ENCODE measurements around the gene THRB.

The THRB gene

GRCh38 chr3:24272408-24272807 lies 222.2 kb downstream of the THRB start:
- no peak for DNase-seq (ENCODE audit: low spot score)

GRCh38 chr3:24271228-24271627 lies 223.4 kb downstream of the THRB start:
- DNase-seq (ENCODE audit: low spot score), result no peak

GRCh38 chr3:24270744-24271143 lies 223.9 kb downstream of the THRB start:
- DNase-seq (ENCODE audit: low spot score), result no peak

- DNase-seq (ENCODE audit: low spot score), result peak; percentile 9
Observed at GRCh38 chr3:24270204-24270691, 224.4 kb downstream of the THRB start.

GRCh38 chr3:24264748-24265158 lies 229.9 kb downstream of the THRB start:
- peak; percentile 18 for DNase-seq (ENCODE audit: low spot score)

GRCh38 chr3:24264011-24264410 lies 230.6 kb downstream of the THRB start:
- DNase-seq (ENCODE audit: low spot score), result no peak

GRCh38 chr3:24263069-24263668 lies 231.5 kb downstream of the THRB start:
- DNase-seq (ENCODE audit: low spot score), result no peak

GRCh38 chr3:24261521-24261920 lies 233.1 kb downstream of the THRB start:
- DNase-seq (ENCODE audit: low spot score), result no peak

GRCh38 chr3:24259901-24260512 lies 234.6 kb downstream of the THRB start:
- DNase-seq (ENCODE audit: low spot score), result no peak

GRCh38 chr3:24258727-24259600 lies 235.7 kb downstream of the THRB start:
- no peak for DNase-seq (ENCODE audit: low spot score)

- no peak for DNase-seq (ENCODE audit: low spot score)
Observed at GRCh38 chr3:24258260-24258659, 236.4 kb downstream of the THRB start.

GRCh38 chr3:24255414-24255813 lies 239.2 kb downstream of the THRB start:
- no peak for DNase-seq (ENCODE audit: low spot score)

GRCh38 chr3:24254649-24255048 lies 240.0 kb downstream of the THRB start:
- no peak for DNase-seq (ENCODE audit: low spot score)

- DNase-seq (ENCODE audit: low spot score), result peak; percentile 58
Observed at GRCh38 chr3:24253336-24253735, 241.3 kb downstream of the THRB start.

GRCh38 chr3:24249523-24249922 lies 245.1 kb downstream of the THRB start:
- no peak for DNase-seq (ENCODE audit: low spot score)

GRCh38 chr3:24245056-24245455 lies 249.6 kb downstream of the THRB start:
- no peak for DNase-seq (ENCODE audit: low spot score)

GRCh38 chr3:24244491-24244890 lies 250.2 kb downstream of the THRB start:
- no peak for DNase-seq (ENCODE audit: low spot score)

GRCh38 chr3:24242012-24242698 lies 252.5 kb downstream of the THRB start:
- DNase-seq (ENCODE audit: low spot score), result no peak

GRCh38 chr3:24240306-24240705 lies 254.3 kb downstream of the THRB start:
- no peak for DNase-seq (ENCODE audit: low spot score)

GRCh38 chr3:24237971-24238706 lies 256.5 kb downstream of the THRB start:
- DNase-seq (ENCODE audit: low spot score), result peak; percentile 70

GRCh38 chr3:24235121-24235520 lies 259.5 kb downstream of the THRB start:
- no peak for DNase-seq (ENCODE audit: low spot score)

Data from SK-N-DZ (cell line).